Stimulated activated CD8-positive, alpha-beta memory T cell treated with anti-CD3 and anti-CD28 coated beads, Interleukin-4, amount 100 ng/mL, for 4 hours (primary cell): ENCODE data around the gene POLQ.
"Not testable (repeated sequence)": the region's sequence is repeated elsewhere in the genome, so short reads cannot be mapped to it uniquely, and the experiment has no call there.

Experiments used
- DNase-seq, 2 donors: peaks; one replicate each; pipeline ENCODE4 v3.0.0-alpha.2; 2020; ENCODE audit warnings: low read depth in 2 of 2, low spot score in 1 of 2

The POLQ gene

DNA sequence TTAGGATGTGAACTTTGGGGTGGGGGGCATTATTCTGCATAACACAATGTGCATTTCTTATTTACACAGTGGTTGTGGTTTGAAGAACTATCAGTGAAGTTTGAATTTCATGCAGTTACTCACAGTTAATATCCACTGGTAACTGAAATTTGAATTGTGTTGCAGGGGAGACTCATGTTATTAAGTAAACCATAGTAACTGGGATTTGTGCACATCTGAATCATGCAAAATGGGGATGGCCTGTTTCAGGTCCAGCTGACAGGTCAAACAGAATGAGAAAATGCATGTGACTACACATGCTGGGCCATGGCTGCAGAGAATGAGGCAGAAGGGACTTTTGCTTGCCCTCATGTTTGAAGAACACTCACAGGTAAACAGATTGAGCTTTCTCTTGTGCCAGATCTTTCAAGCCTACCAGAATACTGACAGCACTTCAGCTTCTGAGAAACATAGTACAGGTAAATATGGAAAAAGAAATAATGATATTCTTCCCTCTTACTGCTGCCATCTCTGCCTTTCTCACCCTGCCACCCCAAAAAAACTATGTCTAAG, 115.0 kb downstream of the POLQ start:
- no peak for DNase-seq

DNA sequence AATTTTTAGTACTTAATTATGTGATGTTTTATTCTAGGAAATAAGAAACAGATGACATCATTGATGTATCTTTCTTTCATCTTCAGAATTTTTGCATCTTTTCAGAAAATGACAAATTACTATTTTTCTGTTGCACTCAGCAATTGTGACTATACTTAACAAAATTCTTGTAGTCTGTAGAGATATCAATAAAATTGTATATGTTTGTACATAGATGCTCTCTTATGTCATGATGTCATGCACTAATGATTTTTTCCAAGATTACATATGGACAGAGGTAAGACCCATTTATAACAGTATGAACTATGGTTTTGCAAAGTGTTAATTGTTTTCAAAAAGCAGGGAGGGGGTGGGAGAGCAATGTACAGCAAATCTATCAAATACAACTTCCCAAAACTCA, 121.2 kb downstream of the POLQ start:
- no peak for DNase-seq

DNA sequence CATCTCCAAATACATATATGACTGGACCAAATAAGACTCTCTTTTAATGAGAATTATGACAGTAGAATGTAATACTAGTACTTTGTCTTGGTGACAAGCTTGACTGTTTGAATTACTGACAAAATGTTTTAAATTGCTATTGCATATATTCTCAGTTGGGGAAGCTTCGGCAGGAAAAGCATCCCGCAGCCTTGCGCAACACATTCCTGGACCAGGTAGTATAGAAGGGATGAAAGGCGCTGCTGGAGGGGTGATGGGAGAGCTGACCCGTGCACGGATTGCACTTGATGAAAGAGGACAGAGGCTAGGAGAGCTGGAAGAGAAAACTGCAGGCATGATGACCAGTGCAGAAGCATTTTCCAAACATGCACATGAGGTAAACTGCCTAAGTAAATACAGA, 127.6 kb downstream of the POLQ start:
- DNase-seq = no peak

DNA sequence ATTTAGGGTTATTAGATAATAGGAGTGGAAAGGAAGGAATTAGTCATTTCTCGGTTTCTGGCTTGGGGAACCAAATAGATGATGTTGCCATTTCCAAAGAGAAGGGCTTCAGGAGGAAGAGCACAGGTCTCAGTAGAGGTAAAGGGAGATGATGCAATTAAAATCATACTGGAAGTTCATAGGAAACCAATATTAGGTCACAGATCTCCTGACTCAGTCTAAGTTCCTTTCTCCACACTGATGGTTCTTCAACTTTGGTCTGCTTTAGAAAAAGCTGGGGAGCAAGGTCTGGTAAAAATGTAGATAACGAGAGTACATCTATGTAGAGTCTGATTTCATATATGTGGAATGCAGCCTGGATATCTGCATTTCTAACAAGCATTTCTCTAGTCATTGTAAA, 130.9 kb downstream of the POLQ start:
- DNase-seq = no peak

DNA sequence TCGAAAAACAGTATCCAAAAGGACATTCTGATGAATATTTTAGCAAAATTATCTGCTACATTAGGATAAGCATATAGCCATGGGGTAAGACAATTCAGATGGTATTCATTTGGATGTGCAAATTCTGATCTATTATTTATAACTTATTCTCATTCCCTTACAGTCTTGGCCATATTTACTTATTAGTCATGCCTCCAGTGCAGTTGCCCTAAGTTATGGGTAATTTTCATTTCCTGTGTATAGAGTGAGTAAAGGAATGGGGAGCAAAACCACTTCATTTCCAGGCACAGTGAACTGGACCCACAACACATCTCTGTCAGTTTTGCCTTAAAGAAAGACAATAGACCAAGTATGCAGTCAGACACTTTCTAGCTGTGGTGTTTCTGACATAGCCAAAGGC, 134.3 kb downstream of the POLQ start:
- no peak for DNase-seq

DNA sequence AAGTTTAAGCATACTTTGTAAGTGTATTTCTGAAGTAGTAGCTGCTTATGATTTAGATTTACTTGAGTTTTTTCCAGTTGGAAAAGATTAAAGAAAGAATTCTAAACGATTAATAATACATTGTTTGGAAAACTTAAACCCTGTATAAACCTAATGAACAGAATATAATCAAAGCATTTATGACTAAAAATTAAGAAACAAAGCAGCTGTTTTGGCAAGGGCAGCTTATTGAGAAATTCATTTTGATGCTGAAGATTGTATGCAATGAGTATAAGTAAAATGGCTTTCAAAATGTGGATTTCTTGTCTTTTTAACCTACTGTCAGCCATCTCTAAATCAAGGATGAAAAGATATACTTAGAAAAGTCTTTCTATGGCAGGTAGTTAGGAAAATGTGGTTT, 140.2 kb downstream of the POLQ start:
- DNase-seq = no peak

DNA sequence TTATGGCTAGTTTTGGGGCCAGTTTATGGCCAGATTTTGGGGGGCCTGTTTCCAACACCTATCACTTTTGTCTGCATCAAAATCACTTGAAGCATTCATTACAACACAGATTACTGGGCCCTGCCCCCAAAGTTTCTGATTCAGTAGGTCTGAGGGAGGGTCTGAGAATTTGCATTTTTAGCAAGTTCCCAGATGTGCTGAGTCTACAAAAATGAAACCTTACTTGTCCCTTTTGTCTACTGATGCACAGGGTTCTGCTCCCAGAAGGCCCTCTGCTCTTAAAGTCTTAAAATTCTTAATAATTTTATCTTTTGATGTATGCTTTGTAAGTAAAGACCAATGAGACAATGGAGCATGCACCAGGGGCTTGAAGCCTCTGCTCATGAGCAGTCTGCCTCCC, 146.0 kb downstream of the POLQ start:
- DNase-seq = no peak

DNA sequence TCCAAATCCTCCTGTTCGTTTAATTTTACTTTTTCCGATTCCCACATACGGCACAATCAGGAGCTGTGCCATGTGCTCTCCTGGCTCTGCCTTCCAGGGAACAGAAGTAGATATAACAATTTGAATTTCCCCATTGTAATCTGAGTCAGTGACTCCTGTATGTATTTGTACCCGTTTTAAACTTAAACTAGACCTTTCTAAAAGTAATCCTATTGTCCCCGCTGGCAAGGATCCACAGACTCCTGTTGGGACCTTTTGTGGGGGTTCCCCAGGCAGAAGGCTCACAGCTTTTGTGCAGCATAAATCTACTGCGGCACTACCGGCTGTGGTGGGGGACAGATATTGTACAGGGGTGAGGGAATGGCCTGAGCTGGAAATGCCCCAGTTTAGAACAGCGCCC, 147.7 kb downstream of the POLQ start:
- not testable (repeated sequence) for DNase-seq

DNA sequence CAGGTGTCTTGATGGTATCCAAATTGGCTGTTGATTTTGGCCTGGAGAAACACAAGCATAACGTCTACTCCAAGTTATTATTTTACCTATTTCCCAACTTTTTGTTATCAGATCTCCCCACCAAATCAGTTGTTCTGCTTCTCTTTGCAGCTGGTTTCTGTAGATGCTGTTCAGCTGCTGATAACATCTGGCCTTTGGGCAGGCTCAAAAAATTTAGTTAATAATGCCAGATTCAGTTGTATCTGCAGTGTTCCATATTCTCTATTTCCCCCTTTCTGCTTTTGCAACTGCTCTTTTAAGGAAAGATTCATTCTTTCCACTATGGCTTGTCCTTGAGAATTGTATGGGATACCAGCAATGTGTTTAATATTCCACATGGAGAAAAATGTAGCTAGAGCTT, 149.8 kb downstream of the POLQ start:
- not testable (repeated sequence) for DNase-seq

DNA sequence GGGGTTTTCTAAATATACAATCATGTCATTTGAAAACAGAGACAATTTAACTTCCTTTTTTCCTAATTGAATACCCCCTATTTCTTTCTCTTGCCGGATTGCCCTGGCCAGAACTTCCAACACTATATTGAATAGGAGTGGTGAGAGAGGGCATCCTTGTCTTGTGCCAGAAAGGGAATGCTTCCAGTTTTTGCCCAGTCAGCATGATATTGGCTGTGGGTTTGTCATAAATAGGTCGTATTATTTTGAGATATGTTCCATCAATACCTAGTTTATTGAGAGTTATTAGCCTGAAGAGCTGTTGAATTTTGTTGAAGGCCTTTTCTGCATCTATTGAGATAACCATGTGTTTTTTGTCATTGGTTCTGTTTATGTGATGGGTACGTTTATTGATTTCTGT, 157.5 kb downstream of the POLQ start:
- DNase-seq = not testable (repeated sequence)
